Subcutaneous adipose tissue (tissue), 4 donors: Measurements from ENCODE around the gene AP3M1. TPM values are rescaled to one million over a fixed set of nuclear protein-coding genes. Genes with fewer than 3 reads are reported as not detected.

Experiments used
- CTCF ChIP-seq: fragments of 450-650 bp; IDR thresholded peaks from one replicate; pipeline ENCODE4 v1.5.1; 2016; ENCODE audit warnings: low read depth, mild to moderate bottlenecking, control low read depth, antibody characterized with exemption, moderate library complexity
- total RNA-seq, 4 donors: library from RNA; depleted of rRNA; stranded (reverse); fragments of >200 nt; gene quantifications; one replicate each; pipeline ENCODE4 v1.1.0, GENCODE V29; 2016

The AP3M1 gene
- total RNA-seq, 4 donors from 2014 or later = 20.2 to 38.3 (median 24.6) TPM

DNA sequence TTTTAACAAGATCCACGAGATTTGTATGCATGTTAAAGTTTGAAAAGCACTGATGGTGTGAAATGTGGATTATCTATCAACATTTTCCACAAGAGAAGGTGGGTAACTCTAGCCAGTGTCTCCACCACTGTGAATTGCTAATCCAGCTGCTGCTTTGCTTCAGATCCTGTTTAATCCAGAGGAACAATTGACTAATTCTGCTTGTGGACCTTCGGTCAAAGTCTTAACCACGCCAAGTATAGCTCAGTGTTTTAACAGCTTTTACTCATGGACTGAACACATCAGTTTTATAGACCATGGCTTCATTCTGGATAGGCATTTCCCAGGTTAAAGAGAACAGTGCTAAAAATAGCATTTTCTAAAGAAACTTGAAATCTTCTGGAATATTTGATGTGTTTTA, 23.9 kb upstream of the AP3M1 start:
- no peak for TF ChIP-seq CTCF

DNA sequence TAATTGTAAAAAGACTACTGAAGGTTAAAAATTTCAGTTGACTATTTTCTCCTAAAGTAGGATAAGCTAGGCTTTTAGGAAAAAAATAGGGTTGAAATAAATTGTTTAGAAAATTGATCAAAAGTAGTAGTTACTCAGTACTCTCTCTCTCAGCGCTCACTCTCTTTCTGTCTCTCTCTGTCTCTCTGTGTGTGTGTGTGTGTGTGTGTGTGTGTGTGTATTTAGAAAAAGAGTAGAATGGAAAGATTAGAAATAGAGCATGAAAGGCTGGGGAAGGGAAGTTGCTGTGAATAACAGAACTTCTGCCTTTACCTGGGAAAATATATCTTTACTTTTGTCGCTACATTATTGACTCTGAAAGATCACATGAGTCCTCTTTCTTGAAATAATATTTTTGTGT, 21.0 kb upstream of the AP3M1 start:
- no peak for TF ChIP-seq CTCF

GRCh38 chr10:74167443-74167842, 16.8 kb upstream of the AP3M1 start:
- no peak for TF ChIP-seq CTCF

DNA sequence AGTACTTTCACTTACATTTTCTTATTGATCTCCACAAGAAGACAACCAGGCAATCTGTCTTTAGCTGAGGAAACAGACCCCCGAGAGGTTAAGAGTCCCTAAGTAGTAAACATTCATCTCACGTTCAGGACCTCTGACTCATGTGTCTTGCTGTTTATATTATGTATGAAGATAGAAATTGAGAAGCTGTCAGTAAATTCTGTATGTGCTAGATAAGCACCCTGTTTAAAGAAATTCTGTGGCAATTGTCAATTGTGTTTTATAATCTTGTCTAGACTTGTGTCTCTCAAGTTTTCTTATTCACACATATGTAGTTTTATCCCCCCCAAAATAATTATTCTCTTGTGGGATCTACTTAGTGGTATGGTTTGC, 14.9 kb upstream of the AP3M1 start:
- no peak for TF ChIP-seq CTCF

DNA sequence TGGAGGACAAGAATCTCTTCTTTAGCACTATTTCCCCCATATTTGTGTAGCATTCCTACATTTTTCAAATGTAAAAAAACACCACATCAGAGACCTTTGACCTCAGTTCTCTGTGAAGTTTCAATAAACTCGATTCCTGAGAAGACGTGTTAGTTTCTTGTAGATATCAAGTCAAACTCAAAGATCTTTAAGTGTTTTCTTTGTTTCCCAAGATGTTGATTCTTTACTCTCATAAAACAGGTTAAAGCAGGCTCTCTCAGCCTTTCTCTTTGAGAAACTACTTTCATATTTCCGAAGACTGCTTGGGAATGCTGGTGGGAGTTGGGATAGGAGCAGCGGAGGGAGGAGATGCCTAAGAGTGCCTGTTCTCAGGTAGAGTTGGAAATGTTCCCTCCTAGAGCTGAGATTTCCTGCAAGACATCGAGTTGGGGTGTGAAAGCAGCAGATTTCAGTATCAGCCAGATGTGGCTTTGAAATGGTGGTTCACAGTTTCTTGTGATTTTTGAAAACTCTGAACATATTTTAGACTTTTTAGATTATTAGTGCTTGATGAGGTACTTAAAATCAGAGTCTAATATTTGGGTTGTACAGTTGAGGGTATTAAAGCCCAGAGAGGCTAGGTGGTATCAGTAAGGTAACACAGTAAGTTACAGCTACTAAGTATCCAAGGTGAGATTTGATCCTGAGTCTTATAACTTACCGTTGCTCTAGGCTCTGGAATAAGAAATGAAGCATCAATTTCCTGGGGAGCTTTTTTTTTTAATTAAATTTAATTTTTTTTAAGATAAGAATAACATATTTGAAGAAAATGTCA, 14.3 kb upstream of the AP3M1 start:
- no peak for TF ChIP-seq CTCF

GRCh38 chr10:74163319-74164068, 12.9 kb upstream of the AP3M1 start:
- no peak for TF ChIP-seq CTCF

GRCh38 chr10:74160013-74160412, 9.4 kb upstream of the AP3M1 start:
- no peak for TF ChIP-seq CTCF
